DND-41 (cell line): Measurements from ENCODE around the gene AP1G1.

Source experiments
- EZH2 ChIP-seq: IDR thresholded peaks from 3 replicates; pipeline ENCODE4 v1.6.1; 2012; ENCODE audit warnings: borderline replicate concordance, low read depth, mild to moderate bottlenecking, moderate library complexity, low read length, inconsistent platforms; ENCODE audit not compliant: severe bottlenecking
- TF ChIP-seq, protein P1 (sequence below): IDR thresholded peaks from 2 replicates; pipeline ENCODE4 v1.5.1; 2012; ENCODE audit warnings: borderline replicate concordance, low read length, moderate library complexity, mild to moderate bottlenecking; ENCODE audit not compliant: poor library complexity, severe bottlenecking; ENCODE audit errors: extremely low read depth

DNA sequence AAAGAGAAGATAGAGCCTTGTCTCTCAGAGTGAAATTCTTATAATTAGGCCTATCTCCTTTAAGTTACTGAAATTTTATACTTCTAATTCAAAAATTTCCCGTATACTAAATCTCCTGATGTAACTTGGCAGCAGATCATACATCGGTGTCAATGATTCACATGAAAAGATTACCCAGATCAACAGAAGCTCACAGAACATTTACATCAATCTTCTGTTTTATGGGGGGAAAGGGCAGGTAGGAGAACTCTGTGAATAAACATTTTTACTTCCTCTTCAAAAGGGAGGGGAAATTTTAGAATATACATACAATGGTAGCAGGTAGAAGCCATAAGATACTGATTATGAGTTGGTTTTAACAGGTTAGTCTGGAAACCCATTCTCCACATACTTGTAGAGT, 127.3 kb downstream of the AP1G1 start:
- TF ChIP-seq, protein P1, sequence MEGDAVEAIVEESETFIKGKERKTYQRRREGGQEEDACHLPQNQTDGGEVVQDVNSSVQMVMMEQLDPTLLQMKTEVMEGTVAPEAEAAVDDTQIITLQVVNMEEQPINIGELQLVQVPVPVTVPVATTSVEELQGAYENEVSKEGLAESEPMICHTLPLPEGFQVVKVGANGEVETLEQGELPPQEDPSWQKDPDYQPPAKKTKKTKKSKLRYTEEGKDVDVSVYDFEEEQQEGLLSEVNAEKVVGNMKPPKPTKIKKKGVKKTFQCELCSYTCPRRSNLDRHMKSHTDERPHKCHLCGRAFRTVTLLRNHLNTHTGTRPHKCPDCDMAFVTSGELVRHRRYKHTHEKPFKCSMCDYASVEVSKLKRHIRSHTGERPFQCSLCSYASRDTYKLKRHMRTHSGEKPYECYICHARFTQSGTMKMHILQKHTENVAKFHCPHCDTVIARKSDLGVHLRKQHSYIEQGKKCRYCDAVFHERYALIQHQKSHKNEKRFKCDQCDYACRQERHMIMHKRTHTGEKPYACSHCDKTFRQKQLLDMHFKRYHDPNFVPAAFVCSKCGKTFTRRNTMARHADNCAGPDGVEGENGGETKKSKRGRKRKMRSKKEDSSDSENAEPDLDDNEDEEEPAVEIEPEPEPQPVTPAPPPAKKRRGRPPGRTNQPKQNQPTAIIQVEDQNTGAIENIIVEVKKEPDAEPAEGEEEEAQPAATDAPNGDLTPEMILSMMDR, result no peak
- TF ChIP-seq EZH2, result no peak
